ENCODE measurements around the gene PSMC3IP. TPM values are rescaled to one million over a fixed set of nuclear protein-coding genes. Genes with fewer than 3 reads are reported as not detected.

The PSMC3IP gene
- total RNA-seq, 2 experiments from 2014 or later = 2.6 to 3.4 TPM

- peaks cover 79% of the 10 kb centered on the region for H3K36me3 ChIP-seq (ENCODE audit: insufficient read depth, low read length)
- H3K4me3 Mint-ChIP-seq = no peak overlapping the region
- H3K4me1 ChIP-seq (ENCODE audit: insufficient read depth, low read length) = peaks cover 4% of the 10 kb centered on the region
These were observed 13.4 kb upstream of the PSMC3IP start for GRCh38 chr17:42590886-42591285.

GRCh38 chr17:42586514-42587230 lies 9.1 kb upstream of the PSMC3IP start:
- TF ChIP-seq CTCF (IDR thresholded peaks at IDR 0.05) = no peak
- ATAC-seq (ENCODE audit: poor library complexity) = no peak
- no peaks in the 10 kb centered on the region for H3K9me3 ChIP-seq (ENCODE audit: control insufficient read depth in 1 of 2, insufficient read depth in 1 of 2, low read length in 2 of 2)
- Mint-ChIP-seq H3K27ac (no peak overlapping the region), H3K36me3 (ENCODE audit: low read depth) (peaks cover 98% of the 10 kb centered on the region), H3K4me3 (no peak overlapping the region), H3K9me3 (no peaks in the 10 kb centered on the region), H3K27me3 (no peaks in the 10 kb centered on the region), H3K4me1 (ENCODE audit: low read depth) (peaks cover under 1% of the 10 kb centered on the region)
- ChIA-PET POLR2A (interaction anchor here (1.0 to 1.1 kb wide), 2 partner anchors 19 to 22 kb away, joined by 4 to 6 read pairs; partner anchors contain the start of genes RETREG3 and TUBG1), CTCF (interaction anchor here (1.0 to 1.6 kb wide), 2 partner anchors 9 to 19 kb away, joined by 3 to 5 read pairs; partner anchors contain the start of genes MLX and PSMC3IP)
- peaks cover 98% of the 10 kb centered on the region for H3K36me3 ChIP-seq (ENCODE audit: insufficient read depth, low read length)
- DNase-seq = no peak
- H3K27me3 ChIP-seq (ENCODE audit: control insufficient read depth in 1 of 2, insufficient read depth in 2 of 2, low read length in 2 of 2) = no peaks in the 10 kb centered on the region
- no peak overlapping the region for H3K27ac ChIP-seq (ENCODE audit: low read depth in 1 of 2, low read length in 2 of 2)
- no peak overlapping the region for H3K4me3 ChIP-seq (ENCODE audit: low read length)
- intact Hi-C loops (cut with DNase I, micrococcal nuclease) = no loop called here
- H3K4me1 ChIP-seq (ENCODE audit: insufficient read depth, low read length) = no peaks in the 10 kb centered on the region

More at GRCh38 chr17:42590886-42591285, 13.4 kb upstream of the PSMC3IP start:
- intact Hi-C loops (cut with DNase I, micrococcal nuclease) = no loop called here
- no peaks in the 10 kb centered on the region for H3K9me3 Mint-ChIP-seq
- no peaks in the 10 kb centered on the region for H3K27me3 Mint-ChIP-seq
- ATAC-seq (ENCODE audit: poor library complexity) = no peak
- no peak for DNase-seq
- no peak for TF ChIP-seq CTCF (IDR thresholded peaks at IDR 0.05)
- Histone ChIP-seq H3K27ac (ENCODE audit: low read depth in 1 of 2, low read length in 2 of 2) (no peak overlapping the region), H3K27me3 (ENCODE audit: control insufficient read depth in 1 of 2, insufficient read depth in 2 of 2, low read length in 2 of 2) (no peaks in the 10 kb centered on the region), H3K4me3 (ENCODE audit: low read length) (no peak overlapping the region), H3K9me3 (ENCODE audit: control insufficient read depth in 1 of 2, insufficient read depth in 1 of 2, low read length in 2 of 2) (no peaks in the 10 kb centered on the region)
- ChIA-PET CTCF (interaction anchor here (3.6 kb wide), 1 partner anchor 13 kb away, joined by 9 read pairs; the partner anchor contains the start of gene PSMC3IP), POLR2A (no interaction called here)
- peaks cover 5% of the 10 kb centered on the region for H3K4me1 Mint-ChIP-seq (ENCODE audit: low read depth)
- H3K36me3 Mint-ChIP-seq (ENCODE audit: low read depth) = peaks cover 80% of the 10 kb centered on the region
- no peak overlapping the region for H3K27ac Mint-ChIP-seq

GRCh38 chr17:42585353-42585752 lies 7.8 kb upstream of the PSMC3IP start:
- intact Hi-C loops (cut with DNase I, micrococcal nuclease) = no loop called here
- no peak for TF ChIP-seq CTCF (IDR thresholded peaks at IDR 0.05)
- Mint-ChIP-seq H3K27ac (no peak overlapping the region), H3K27me3 (no peaks in the 10 kb centered on the region), H3K4me3 (no peak overlapping the region), H3K36me3 (ENCODE audit: low read depth) (peaks cover 96% of the 10 kb centered on the region), H3K9me3 (no peaks in the 10 kb centered on the region), H3K4me1 (ENCODE audit: low read depth) (no peaks in the 10 kb centered on the region)
- Histone ChIP-seq H3K27me3 (ENCODE audit: control insufficient read depth in 1 of 2, insufficient read depth in 2 of 2, low read length in 2 of 2) (no peaks in the 10 kb centered on the region), H3K4me3 (ENCODE audit: low read length) (no peak overlapping the region), H3K27ac (ENCODE audit: low read depth in 1 of 2, low read length in 2 of 2) (no peak overlapping the region), H3K4me1 (ENCODE audit: insufficient read depth, low read length) (no peaks in the 10 kb centered on the region), H3K9me3 (ENCODE audit: control insufficient read depth in 1 of 2, insufficient read depth in 1 of 2, low read length in 2 of 2) (no peaks in the 10 kb centered on the region), H3K36me3 (ENCODE audit: insufficient read depth, low read length) (peaks cover 95% of the 10 kb centered on the region)
- ChIA-PET POLR2A (interaction anchor here (1.0 kb wide), 1 partner anchor 24 kb away, joined by 3 read pairs; the partner anchor contains the start of gene TUBG1), CTCF (no interaction called here)
- DNase-seq = no peak
- no peak for ATAC-seq (ENCODE audit: poor library complexity)

Measured in CD4-positive, alpha-beta T cell (primary cell).